Islet precursor cell (in vitro differentiated cells): ENCODE measurements around the gene SLC5A5.
"Not testable (repeated sequence)": the region's sequence is repeated elsewhere in the genome, so short reads cannot be mapped to it uniquely, and the experiment has no call there.

Source experiments
- DNase-seq: peaks from one replicate; pipeline ENCODE4 v3.0.0-alpha.2; 2018

SLC5A5 gene

GRCh38 chr19:17872251-17873001, 681 bp downstream of the SLC5A5 start:
- no peak for DNase-seq

GRCh38 chr19:17873786-17874757, 2.3 kb downstream of the SLC5A5 start:
- DNase-seq: peak; percentile 88

GRCh38 chr19:17874758-17875135, 3.0 kb downstream of the SLC5A5 start:
- DNase-seq: no peak

GRCh38 chr19:17877696-17878095, 6.0 kb downstream of the SLC5A5 start:
- DNase-seq: no peak

GRCh38 chr19:17879466-17879865, 7.7 kb downstream of the SLC5A5 start:
- DNase-seq: no peak

- DNase-seq: no peak
These were observed 10.0 kb downstream of the SLC5A5 start for GRCh38 chr19:17881701-17882100.

GRCh38 chr19:17883627-17884410, 12.1 kb downstream of the SLC5A5 start:
- DNase-seq: no peak

- DNase-seq: no peak
These were observed 14.8 kb downstream of the SLC5A5 start for GRCh38 chr19:17886515-17886914.

GRCh38 chr19:17887221-17887620, 15.5 kb downstream of the SLC5A5 start:
- not testable (repeated sequence) for DNase-seq

GRCh38 chr19:17888260-17888659, 16.5 kb downstream of the SLC5A5 start:
- no peak for DNase-seq

GRCh38 chr19:17889609-17890214, 18.0 kb downstream of the SLC5A5 start:
- DNase-seq: peak; percentile 83

- no peak for DNase-seq
These were observed 22.0 kb downstream of the SLC5A5 start for GRCh38 chr19:17893766-17894165.

- no peak for DNase-seq
These were observed 31.0 kb downstream of the SLC5A5 start for GRCh38 chr19:17902701-17903100.

GRCh38 chr19:17908244-17908643, 36.5 kb downstream of the SLC5A5 start:
- no peak for DNase-seq

GRCh38 chr19:17909003-17909732, 37.4 kb downstream of the SLC5A5 start:
- DNase-seq: no peak

GRCh38 chr19:17910791-17911360, 39.1 kb downstream of the SLC5A5 start:
- DNase-seq: no peak

GRCh38 chr19:17915940-17916593, 44.3 kb downstream of the SLC5A5 start:
- DNase-seq: no peak

- not testable (repeated sequence) for DNase-seq
These were observed 46.4 kb downstream of the SLC5A5 start for GRCh38 chr19:17918151-17918550.

GRCh38 chr19:17919122-17919521, 47.4 kb downstream of the SLC5A5 start:
- not testable (repeated sequence) for DNase-seq

- DNase-seq: no peak
These were observed 48.8 kb downstream of the SLC5A5 start for GRCh38 chr19:17920527-17920926.

GRCh38 chr19:17922138-17922537, 50.4 kb downstream of the SLC5A5 start:
- DNase-seq: no peak
